Type B pancreatic cell (in vitro differentiated cells): ENCODE measurements around the gene WNT3A. TPM values are rescaled to one million over a fixed set of nuclear protein-coding genes. Genes with fewer than 3 reads are reported as not detected.

Source experiments
- DNase-seq: peaks from one replicate; pipeline ENCODE4 v3.0.0; 2021; ENCODE audit warnings: mixed read lengths; ENCODE audit not compliant: unreplicated experiment; ENCODE audit errors: extremely low spot score
- H3K27ac Mint-ChIP-seq: 2 replicates; pipeline ENCODE4 v1.8.0; 2021; ENCODE audit warnings: mild to moderate bottlenecking, mixed read lengths
- H3K27me3 Mint-ChIP-seq: 2 replicates; pipeline ENCODE4 v1.8.0; 2021; ENCODE audit warnings: mixed read lengths
- H3K36me3 Mint-ChIP-seq: 2 replicates; pipeline ENCODE4 v1.8.0; 2021; ENCODE audit warnings: mixed read lengths
- H3K4me1 Mint-ChIP-seq: one replicate; pipeline ENCODE4 v1.8.0; 2021; ENCODE audit warnings: mixed read lengths; ENCODE audit not compliant: unreplicated experiment
- H3K4me3 Mint-ChIP-seq: 2 replicates; pipeline ENCODE4 v1.8.0; 2021; ENCODE audit warnings: mild to moderate bottlenecking, mixed read lengths
- H3K9me3 Mint-ChIP-seq: 2 replicates; pipeline ENCODE4 v1.8.0; 2021; ENCODE audit warnings: mixed read lengths
- CTCF ChIP-seq: fragments of 200-600 bp; sonication (generic); conservative IDR thresholded peaks from 2 replicates; pipeline ENCODE4 v1.5.0; 2021; ENCODE audit warnings: antibody characterized with exemption, mild to moderate bottlenecking
- total RNA-seq: library from RNA; stranded (reverse); gene quantifications from 2 replicates; pipeline ENCODE4 v1.2.1, GENCODE V29; 2021; ENCODE audit warnings: low replicate concordance

WNT3A gene
- total RNA-seq, 1 donor from 2014 or later, result 6.4 TPM

GRCh38 chr1:228001738-228002535 lies 4.9 kb upstream of the WNT3A start:
- no peak overlapping the region for H3K27ac Mint-ChIP-seq
- DNase-seq, result no peak
- no peaks in the 10 kb centered on the region for H3K36me3 Mint-ChIP-seq
- no peak for TF ChIP-seq CTCF
- H3K9me3 Mint-ChIP-seq, result no peaks in the 10 kb centered on the region
- no peaks in the 10 kb centered on the region for H3K4me1 Mint-ChIP-seq
- H3K4me3 Mint-ChIP-seq, result no peak overlapping the region
- H3K27me3 Mint-ChIP-seq, result peaks cover 73% of the 10 kb centered on the region

- peaks cover 4% of the 10 kb centered on the region for H3K4me1 Mint-ChIP-seq
- no peak overlapping the region for H3K27ac Mint-ChIP-seq
- no peak overlapping the region for H3K4me3 Mint-ChIP-seq
- H3K9me3 Mint-ChIP-seq, result no peaks in the 10 kb centered on the region
- H3K36me3 Mint-ChIP-seq, result no peaks in the 10 kb centered on the region
- TF ChIP-seq CTCF, result no peak
- peaks cover 76% of the 10 kb centered on the region for H3K27me3 Mint-ChIP-seq
- DNase-seq, result no peak
Observed at GRCh38 chr1:228002792-228003191, 4.0 kb upstream of the WNT3A start.

GRCh38 chr1:228003461-228004330 lies 3.1 kb upstream of the WNT3A start:
- Mint-ChIP-seq H3K4me1 (peaks cover 4% of the 10 kb centered on the region), H3K4me3 (no peak overlapping the region)

GRCh38 chr1:228004331-228004855 lies 2.4 kb upstream of the WNT3A start:
- Mint-ChIP-seq H3K9me3 (no peaks in the 10 kb centered on the region), H3K4me1 (peaks cover 4% of the 10 kb centered on the region), H3K4me3 (peak overlapping the region; percentile 65), H3K27me3 (peaks cover 80% of the 10 kb centered on the region), H3K36me3 (no peaks in the 10 kb centered on the region), H3K27ac (no peak overlapping the region)
- DNase-seq, result no peak
- peak; percentile 60 for TF ChIP-seq CTCF

More at GRCh38 chr1:228003461-228004330, 3.1 kb upstream of the WNT3A start:
- H3K27ac Mint-ChIP-seq, result no peak overlapping the region
- DNase-seq, result no peak
- no peaks in the 10 kb centered on the region for H3K9me3 Mint-ChIP-seq
- H3K27me3 Mint-ChIP-seq, result peaks cover 78% of the 10 kb centered on the region
- TF ChIP-seq CTCF, result no peak
- no peaks in the 10 kb centered on the region for H3K36me3 Mint-ChIP-seq

GRCh38 chr1:228004856-228005462 lies 1.8 kb upstream of the WNT3A start:
- H3K27ac Mint-ChIP-seq, result no peak overlapping the region
- DNase-seq, result peak; percentile 66
- no peaks in the 10 kb centered on the region for H3K36me3 Mint-ChIP-seq
- H3K4me1 Mint-ChIP-seq, result peaks cover 4% of the 10 kb centered on the region
- peaks cover 84% of the 10 kb centered on the region for H3K27me3 Mint-ChIP-seq
- H3K4me3 Mint-ChIP-seq, result peak overlapping the region; percentile 65
- no peaks in the 10 kb centered on the region for H3K9me3 Mint-ChIP-seq
- no peak for TF ChIP-seq CTCF
